ENCODE measurements around the gene UPK3BL2. TPM values are rescaled to one million over a fixed set of nuclear protein-coding genes. Genes with fewer than 3 reads are reported as not detected.
"Not testable (repeated sequence)": the region's sequence is repeated elsewhere in the genome, so short reads cannot be mapped to it uniquely, and the experiment has no call there.

UPK3BL2 gene
- total RNA-seq, 1 donor from 2014 or later = 4.3 TPM

- not testable (repeated sequence) for H3K4me3 ChIP-seq (ENCODE audit: low read depth, low read length); DNase-seq (ENCODE audit: low read depth); H3K36me3 ChIP-seq (ENCODE audit: control insufficient read depth, insufficient read depth, low read length); H3K27me3 ChIP-seq (ENCODE audit: control insufficient read depth, insufficient read depth, low read length)
These were observed 50.1 kb downstream of the UPK3BL2 start for GRCh38 chr7:102493220-102493935.

GRCh38 chr7:102490529-102491075, 52.9 kb downstream of the UPK3BL2 start:
- H3K27me3 ChIP-seq (ENCODE audit: control insufficient read depth, insufficient read depth, low read length); DNase-seq (ENCODE audit: low read depth); H3K36me3 ChIP-seq (ENCODE audit: control insufficient read depth, insufficient read depth, low read length): not testable (repeated sequence)

More at GRCh38 chr7:102490529-102491075, 52.9 kb downstream of the UPK3BL2 start:
- not testable (repeated sequence) for H3K4me3 ChIP-seq (ENCODE audit: low read depth, low read length)

Other genes with a start within 250 kb of the UPK3BL2 start
- not detected in 2 replicates for gene SPDYE6, start 187.3 kb downstream of the UPK3BL2 start, total RNA-seq
- gene PRKRIP1, start 147.3 kb downstream of the UPK3BL2 start, total RNA-seq = 25.3 and 31.5 TPM in 2 replicates
- 47.2 and 56.2 TPM in 2 replicates for gene ORAI2, start 110.1 kb downstream of the UPK3BL2 start, total RNA-seq
- 12.5 and 50.8 TPM in 2 replicates for gene ALKBH4, start 78.8 kb downstream of the UPK3BL2 start, total RNA-seq
- gene LRWD1, start 78.7 kb downstream of the UPK3BL2 start, total RNA-seq = 22.9 and 38.0 TPM in 2 replicates
- 36.2 and 47.6 TPM in 2 replicates for gene POLR2J, start 64.8 kb downstream of the UPK3BL2 start, total RNA-seq
- 7.6 and 7.7 TPM in 2 replicates for gene RASA4B, start 25.9 kb downstream of the UPK3BL2 start, total RNA-seq
- gene SPDYE2, start 7.5 kb upstream of the UPK3BL2 start, total RNA-seq = not detected in 2 replicates
- 10.4 and 14.4 TPM in 2 replicates for gene POLR2J3, start 28.9 kb upstream of the UPK3BL2 start, total RNA-seq
- 11.2 and 14.2 TPM in 2 replicates for gene RASA4, start 73.1 kb upstream of the UPK3BL2 start, total RNA-seq
- gene UPK3BL1, start 99.1 kb upstream of the UPK3BL2 start, total RNA-seq = 17.9 and 19.6 TPM in 2 replicates
- not detected in 2 replicates for gene SPDYE2B, start 106.6 kb upstream of the UPK3BL2 start, total RNA-seq
- 0.14 and 1.2 TPM in 2 replicates for gene POLR2J2, start 128.0 kb upstream of the UPK3BL2 start, total RNA-seq
- gene FAM185A, start 205.3 kb upstream of the UPK3BL2 start, total RNA-seq = 6.2 and 9.6 TPM in 2 replicates